ENCODE measurements around the gene PLXDC2.

DNA sequence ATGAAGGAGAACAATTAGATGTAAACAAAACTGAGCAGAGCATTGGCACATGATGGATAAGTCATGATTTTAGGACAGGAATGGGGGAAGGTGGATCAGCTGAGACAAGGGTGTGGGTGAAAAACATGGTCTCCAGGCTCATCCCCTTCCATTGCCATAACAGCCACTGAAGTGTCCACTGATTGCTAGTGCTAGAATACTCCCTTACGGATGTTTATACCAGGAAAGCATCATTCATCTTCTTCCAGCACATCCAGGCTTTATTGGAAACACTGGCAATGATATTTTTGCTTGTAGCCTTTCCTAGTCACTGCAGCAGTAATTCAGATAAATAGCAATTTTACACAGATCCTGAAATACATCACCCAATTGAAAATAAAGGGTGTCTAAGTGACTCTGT, 259.5 kb downstream of the PLXDC2 start:
- TF ChIP-seq ATF7 (IDR thresholded peaks at IDR 0.05; ENCODE audit: low read depth) (no peak), CHD2 (IDR thresholded peaks at IDR 0.05; ENCODE audit: borderline replicate concordance, low read depth, low read length) (no peak), POLR2A (IDR thresholded peaks at IDR 0.05; ENCODE audit: low read depth, low read length) (no peak), WRNIP1 (IDR thresholded peaks at IDR 0.05; ENCODE audit: borderline replicate concordance, low read depth, low read length) (no peak), KDM1A (IDR thresholded peaks at IDR 0.05; ENCODE audit: borderline replicate concordance) (no peak)
